ENCODE results near the gene AMBRA1. TPM values are rescaled to one million over a fixed set of nuclear protein-coding genes. Genes with fewer than 3 reads are reported as not detected.
"Not testable (repeated sequence)": the region's sequence is repeated elsewhere in the genome, so short reads cannot be mapped to it uniquely, and the experiment has no call there.

Gene AMBRA1
- total RNA-seq, 1 experiment from 2014 or later = 17.2 TPM

- no peak for DNase-seq (ENCODE audit: low read depth)
These were observed 218.3 kb downstream of the AMBRA1 start for GRCh38 chr11:46375392-46376101.

- no peak for DNase-seq (ENCODE audit: low read depth)
These were observed 219.0 kb downstream of the AMBRA1 start for GRCh38 chr11:46374815-46375214.

GRCh38 chr11:46373787-46374740 is 219.8 kb downstream of the AMBRA1 start:
- DNase-seq (ENCODE audit: low read depth) = no peak

GRCh38 chr11:46372501-46372900 is 221.3 kb downstream of the AMBRA1 start:
- not testable (repeated sequence) for DNase-seq (ENCODE audit: low read depth)

GRCh38 chr11:46372086-46372485 is 221.7 kb downstream of the AMBRA1 start:
- no peak for DNase-seq (ENCODE audit: low read depth)

GRCh38 chr11:46371262-46371661 is 222.6 kb downstream of the AMBRA1 start:
- DNase-seq (ENCODE audit: low read depth) = not testable (repeated sequence)

GRCh38 chr11:46370253-46370652 is 223.6 kb downstream of the AMBRA1 start:
- DNase-seq (ENCODE audit: low read depth) = no peak

- DNase-seq (ENCODE audit: low read depth) = peak; percentile 89
These were observed 224.2 kb downstream of the AMBRA1 start for GRCh38 chr11:46369458-46370152.

GRCh38 chr11:46367916-46368267 is 225.9 kb downstream of the AMBRA1 start:
- no peak for DNase-seq (ENCODE audit: low read depth)

- DNase-seq (ENCODE audit: low read depth) = peak; percentile 41
These were observed 226.4 kb downstream of the AMBRA1 start for GRCh38 chr11:46367244-46367915.

- no peak for DNase-seq (ENCODE audit: low read depth)
These were observed 227.1 kb downstream of the AMBRA1 start for GRCh38 chr11:46366661-46367161.

GRCh38 chr11:46366260-46366659 is 227.6 kb downstream of the AMBRA1 start:
- no peak for DNase-seq (ENCODE audit: low read depth)

GRCh38 chr11:46364791-46365190 is 229.0 kb downstream of the AMBRA1 start:
- no peak for DNase-seq (ENCODE audit: low read depth)

- no peak for DNase-seq (ENCODE audit: low read depth)
These were observed 229.8 kb downstream of the AMBRA1 start for GRCh38 chr11:46364056-46364455.

- DNase-seq (ENCODE audit: low read depth) = peak; percentile 96
These were observed 230.3 kb downstream of the AMBRA1 start for GRCh38 chr11:46363455-46364005.

- DNase-seq (ENCODE audit: low read depth) = peak; percentile 90
These were observed 230.8 kb downstream of the AMBRA1 start for GRCh38 chr11:46363031-46363407.

- no peak for DNase-seq (ENCODE audit: low read depth)
These were observed 231.4 kb downstream of the AMBRA1 start for GRCh38 chr11:46362156-46363030.

- no peak for DNase-seq (ENCODE audit: low read depth)
These were observed 232.3 kb downstream of the AMBRA1 start for GRCh38 chr11:46361283-46362155.

- no peak for DNase-seq (ENCODE audit: low read depth)
These were observed 232.9 kb downstream of the AMBRA1 start for GRCh38 chr11:46360878-46361277.

Measured in HT1080 (cell line).